Central memory CD4-positive, alpha-beta T cell (primary cell): ENCODE measurements around the gene SNTG2.
"Not testable (repeated sequence)": the region's sequence is repeated elsewhere in the genome, so short reads cannot be mapped to it uniquely, and the experiment has no call there.

Experiments
- DNase-seq: peaks from one replicate; pipeline ENCODE4 v3.0.0; 2022

SNTG2 gene

DNA sequence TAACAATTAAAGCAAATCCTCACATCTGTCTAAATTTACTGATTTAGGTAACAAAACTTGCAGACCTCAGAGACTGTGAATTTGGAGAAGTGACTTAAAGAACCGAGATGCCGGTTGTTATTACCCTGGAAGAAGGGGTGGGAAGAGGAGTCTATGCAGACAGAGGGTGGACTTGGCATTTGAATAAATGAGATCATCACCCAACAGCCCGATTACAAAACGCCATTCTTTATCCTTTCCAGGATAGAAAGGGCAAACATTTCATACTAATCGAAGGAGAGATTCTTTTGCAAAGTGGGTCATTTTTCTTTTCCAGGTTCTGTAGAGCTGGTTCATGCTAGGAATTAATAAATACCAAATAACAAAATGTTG lies 389.5 kb downstream of the SNTG2 start:
- no peak for DNase-seq

DNA sequence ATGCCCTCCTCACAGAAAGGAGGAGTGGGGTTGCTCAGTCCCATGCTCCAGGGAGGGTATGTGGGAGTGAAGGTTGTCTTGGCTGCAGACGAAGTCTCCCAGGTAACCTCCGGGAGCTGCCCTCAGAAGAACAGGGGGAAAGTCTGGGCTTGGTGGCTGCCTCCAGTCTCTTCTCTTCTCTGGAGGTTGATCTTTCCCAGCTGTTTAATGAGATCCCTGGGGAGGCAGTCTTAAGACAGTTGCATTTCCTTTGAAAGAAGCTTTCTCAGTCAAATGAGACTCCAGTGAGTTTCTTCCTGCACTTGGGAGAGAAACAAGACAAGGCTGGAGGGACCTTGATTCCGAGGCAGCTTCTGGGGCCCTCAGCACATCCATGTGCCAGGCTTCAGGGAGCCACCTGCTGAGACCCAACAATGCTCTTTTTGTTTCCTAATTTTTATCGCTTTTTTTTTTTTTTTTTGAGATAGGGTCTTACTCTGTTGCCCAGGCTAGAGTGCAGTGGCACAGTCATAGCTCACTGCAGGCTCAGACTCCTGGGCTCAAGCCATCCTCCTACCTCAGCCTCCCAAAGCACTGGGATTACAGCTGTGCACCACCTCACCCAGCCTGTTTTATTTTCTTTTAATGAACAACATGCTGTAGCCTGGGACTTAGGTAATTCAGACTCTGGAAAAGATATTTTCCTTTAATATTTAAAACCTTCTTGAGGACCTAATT lies 390.9 kb downstream of the SNTG2 start:
- no peak for DNase-seq

GRCh38 chr2:1348789-1349188 lies 398.1 kb downstream of the SNTG2 start:
- no peak for DNase-seq

DNA sequence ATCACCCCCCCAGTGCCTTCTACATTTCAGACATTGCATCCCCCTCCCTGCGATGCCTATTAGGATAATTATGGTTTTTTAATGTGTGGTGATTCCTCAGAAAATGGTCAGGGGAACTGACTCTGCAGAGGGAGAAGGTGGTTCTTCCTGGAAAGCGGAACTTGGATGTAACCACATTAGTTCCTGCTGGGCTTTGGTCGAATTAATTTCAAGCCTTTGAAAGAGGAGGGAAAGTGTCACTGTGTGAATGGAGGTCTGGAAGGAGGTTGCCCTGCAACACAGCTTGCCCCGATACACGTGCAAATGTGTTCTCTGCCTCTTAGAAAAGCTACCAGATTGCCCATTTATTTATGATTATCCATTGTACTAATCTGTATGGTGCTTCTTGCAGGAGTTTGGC lies 399.5 kb downstream of the SNTG2 start:
- DNase-seq, result no peak

- no peak for DNase-seq
These were observed 402.5 kb downstream of the SNTG2 start for GRCh38 chr2:1353124-1353523.

GRCh38 chr2:1353543-1353942 lies 402.9 kb downstream of the SNTG2 start:
- no peak for DNase-seq

- no peak for DNase-seq
These were observed 409.5 kb downstream of the SNTG2 start for GRCh38 chr2:1360144-1360543.

GRCh38 chr2:1360557-1361250 lies 410.1 kb downstream of the SNTG2 start:
- DNase-seq, result no peak

GRCh38 chr2:1363367-1363766 lies 412.7 kb downstream of the SNTG2 start:
- no peak for DNase-seq

DNA sequence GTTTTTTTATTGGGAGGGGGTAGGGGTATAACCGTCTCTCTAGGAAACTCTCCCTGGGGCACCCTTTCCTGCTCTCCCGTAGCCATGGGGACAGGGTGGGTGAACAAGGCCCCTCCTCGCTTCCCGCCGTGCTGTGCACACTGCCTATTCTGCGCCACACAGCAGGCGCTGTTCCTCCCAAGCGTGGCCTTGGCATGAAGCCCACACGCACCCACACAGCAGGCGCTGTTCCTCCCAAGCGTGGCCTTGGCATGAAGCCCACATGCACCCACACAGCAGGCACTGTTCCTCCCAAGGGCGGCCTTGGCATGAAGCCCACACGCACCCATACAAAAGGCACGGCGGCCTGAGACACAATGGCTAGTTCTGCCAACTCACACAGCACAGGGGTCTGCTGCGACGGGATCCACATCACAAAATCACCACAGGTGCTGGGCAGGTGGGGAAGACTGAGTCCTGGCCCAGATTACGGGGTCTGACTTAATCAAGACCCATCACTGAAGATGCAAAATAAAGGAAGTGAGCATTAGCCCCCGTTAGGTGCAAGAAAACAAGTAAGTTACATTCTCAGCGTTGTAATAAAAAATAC lies 416.0 kb downstream of the SNTG2 start:
- DNase-seq, result no peak

GRCh38 chr2:1367601-1368000 lies 417.0 kb downstream of the SNTG2 start:
- DNase-seq, result no peak

- DNase-seq, result no peak
These were observed 419.3 kb downstream of the SNTG2 start for GRCh38 chr2:1369905-1370304.

GRCh38 chr2:1370461-1370860 lies 419.8 kb downstream of the SNTG2 start:
- no peak for DNase-seq

DNA sequence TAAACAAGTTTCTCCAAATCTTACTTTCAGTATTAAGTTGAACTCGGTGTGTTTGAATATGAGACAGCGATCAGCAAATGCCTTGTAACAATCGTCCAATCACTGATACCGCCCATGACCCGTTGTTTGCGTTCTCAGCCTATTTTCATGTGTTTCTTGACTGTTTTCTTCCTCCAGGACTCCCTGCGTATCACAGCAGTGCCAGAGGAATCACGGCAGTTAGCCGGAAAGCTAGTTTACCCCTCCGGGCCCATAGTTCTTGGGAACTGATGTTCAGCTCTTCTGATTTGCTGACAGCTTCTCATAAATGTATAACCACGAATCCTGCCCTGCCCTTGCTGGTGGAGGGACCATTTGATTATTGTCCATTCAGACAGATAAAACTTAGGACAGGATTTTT lies 420.4 kb downstream of the SNTG2 start:
- no peak for DNase-seq

- no peak for DNase-seq
These were observed 423.2 kb downstream of the SNTG2 start for GRCh38 chr2:1373830-1374229.

DNA sequence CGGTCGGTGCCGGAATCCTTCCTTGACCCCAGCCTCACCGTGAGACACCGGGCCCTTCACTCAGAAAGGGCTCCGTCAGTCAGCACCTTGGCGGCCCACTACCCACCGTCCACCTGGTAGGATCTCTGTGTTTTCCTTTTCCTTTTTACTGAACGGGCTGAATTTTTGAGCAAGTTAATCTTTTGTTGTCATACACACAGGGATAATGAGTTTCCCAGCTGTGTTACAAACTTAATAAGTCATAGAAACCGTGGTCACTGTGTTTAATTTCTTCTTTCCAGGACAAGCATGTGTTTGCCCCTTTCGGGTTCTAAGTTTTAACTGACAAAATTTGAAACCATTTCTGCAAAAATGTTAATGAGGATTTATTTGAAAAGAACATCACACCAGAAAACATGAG lies 423.6 kb downstream of the SNTG2 start:
- DNase-seq, result no peak

DNA sequence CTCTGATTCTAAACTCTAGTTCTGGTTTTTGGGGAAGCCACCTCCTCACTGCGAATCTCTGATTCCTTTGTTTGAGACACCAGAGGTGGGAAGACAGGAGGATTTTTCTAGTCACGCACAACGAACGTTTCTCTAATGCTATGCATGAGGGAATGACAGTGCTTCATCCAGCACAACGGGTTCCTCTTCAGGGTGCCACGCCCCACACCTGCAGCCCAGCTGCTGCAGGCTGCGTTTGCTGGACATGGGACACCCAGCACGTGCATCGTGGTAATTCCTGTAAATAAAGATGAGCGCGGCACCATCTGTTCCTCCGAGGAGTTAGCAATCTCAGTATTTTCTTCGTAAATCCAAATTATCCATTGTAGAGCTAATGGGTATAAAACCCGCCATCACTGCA lies 425.1 kb downstream of the SNTG2 start:
- no peak for DNase-seq

DNA sequence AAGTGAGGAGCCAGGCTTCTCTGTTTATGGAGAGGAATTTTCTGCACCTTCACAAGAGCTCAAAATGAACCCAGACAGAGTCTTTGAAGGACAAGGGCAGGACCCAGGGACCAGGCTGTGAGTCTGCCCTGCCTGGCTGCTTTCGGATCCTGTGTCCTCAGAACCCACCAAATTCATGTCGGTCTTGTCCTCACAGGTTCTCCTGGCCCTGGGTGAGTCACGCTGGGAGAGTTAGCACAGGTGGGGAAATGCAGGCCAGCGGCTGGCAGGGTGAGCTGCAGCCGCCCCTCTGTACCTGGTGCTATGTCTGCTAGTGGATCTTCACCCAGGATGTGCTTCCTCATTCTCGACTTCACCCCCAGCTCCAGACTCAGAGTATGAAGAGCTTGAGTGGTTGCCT lies 426.8 kb downstream of the SNTG2 start:
- no peak for DNase-seq

DNA sequence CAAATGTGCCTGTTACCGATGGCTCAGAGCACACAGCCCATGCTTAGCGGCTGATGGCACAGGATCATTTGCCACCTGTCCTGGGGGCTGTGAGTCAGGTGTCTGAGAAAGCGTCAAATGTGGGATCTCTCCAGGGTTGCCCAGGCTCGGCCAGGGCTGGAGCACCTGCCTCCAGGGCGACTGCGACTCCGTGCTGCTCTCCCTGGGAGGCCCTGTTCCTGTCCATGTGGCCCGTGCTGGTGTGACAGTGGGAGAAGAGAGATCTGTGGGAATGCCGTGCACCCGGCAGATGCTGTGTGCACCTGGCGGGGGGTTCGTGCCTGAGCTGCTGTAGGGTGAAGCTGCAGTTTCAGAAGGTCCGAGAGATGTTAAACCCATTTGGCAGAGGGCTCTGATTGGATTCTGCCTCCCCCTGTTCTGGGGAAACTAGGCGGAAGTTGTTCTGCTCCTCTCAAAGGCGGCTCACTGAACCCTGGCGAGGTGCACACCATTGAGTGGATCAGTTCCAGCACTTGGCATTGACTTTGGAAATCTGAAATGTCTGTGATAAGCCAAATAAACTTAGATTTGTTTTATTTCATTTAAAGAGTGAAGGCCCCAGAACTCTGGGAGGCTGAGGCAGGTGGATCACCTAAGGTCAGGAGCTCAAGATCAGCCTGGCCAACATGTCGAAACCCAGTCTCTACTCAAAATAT lies 428.0 kb downstream of the SNTG2 start:
- DNase-seq, result no peak

GRCh38 chr2:1381644-1382043 lies 431.0 kb downstream of the SNTG2 start:
- no peak for DNase-seq

DNA sequence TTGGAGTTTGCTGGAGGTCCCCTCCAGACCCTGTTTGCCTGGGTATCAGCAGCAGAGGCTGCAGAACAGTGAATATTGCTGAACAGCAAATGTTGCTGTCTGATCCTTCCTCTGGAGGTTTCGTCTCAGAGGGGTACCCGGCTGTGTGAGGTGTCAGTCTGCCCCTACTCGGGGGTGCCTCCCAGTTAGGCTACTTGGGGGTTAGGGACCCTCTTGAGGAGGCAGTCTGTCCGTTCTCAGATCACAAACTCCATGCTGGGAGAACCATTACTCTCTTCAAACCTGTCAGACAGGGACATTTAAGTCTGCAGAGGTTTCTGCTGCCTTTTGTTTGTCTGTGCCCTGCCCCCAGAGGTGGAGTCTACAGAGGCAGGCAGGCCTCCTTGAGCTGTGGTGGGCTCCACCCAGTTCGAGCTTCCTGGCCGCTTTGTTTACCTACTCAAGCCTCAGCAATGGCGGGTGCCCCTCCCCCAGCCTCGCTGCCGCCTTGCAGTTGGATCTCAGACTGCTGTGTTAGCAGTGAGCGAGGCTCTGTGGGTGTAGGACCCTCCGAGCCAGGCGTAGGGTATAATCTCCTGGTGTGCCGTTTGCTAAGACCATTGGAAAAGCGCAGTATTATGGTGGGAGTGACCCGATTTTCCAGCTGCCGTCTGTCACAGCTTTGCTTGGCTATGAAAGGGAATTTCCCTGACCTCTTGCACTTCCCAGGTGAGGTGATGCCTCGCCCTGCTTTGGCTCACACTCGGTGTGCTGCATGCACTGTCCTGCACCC lies 437.5 kb downstream of the SNTG2 start:
- not testable (repeated sequence) for DNase-seq

DNA sequence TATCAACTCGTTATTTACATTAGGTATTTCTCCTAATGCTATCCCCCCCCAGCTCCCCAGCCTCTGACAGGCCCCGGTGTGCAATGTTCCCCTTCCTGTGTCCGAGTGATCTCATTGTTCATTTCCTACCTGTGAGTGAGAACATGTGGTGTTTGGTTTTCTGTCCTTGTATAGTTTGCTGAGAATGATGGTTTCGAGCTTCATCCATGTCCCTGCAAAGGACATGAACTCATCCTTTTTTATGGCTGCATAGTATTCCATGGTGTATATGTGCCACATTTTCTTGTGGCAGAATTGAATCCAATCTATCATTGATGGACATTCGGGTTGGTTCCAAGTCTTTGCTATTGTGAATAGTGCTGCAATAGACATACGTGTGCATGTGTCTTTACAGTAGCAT lies 439.5 kb downstream of the SNTG2 start:
- DNase-seq, result not testable (repeated sequence)

DNA sequence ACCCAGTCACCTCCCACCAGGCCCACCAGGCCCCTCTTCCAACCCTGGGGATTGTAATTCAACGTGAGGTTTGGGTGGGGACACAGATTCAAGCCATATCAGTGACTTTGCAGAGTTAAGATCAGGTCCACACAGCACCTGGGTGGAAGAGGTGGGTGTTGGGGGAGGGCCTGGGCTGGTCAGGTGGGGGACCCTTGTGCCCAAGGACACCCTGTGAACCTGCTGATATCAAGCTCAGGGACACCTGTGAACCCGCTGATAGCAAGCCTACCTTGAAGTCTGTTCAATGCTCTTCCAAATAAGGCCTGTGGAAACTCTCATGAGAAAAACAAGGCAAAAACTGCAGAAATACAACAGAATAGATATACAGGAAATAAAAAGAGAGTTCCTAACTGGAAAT lies 442.7 kb downstream of the SNTG2 start:
- DNase-seq, result no peak
